ENCODE data around the gene PDGFB. TPM values are rescaled to one million over a fixed set of nuclear protein-coding genes. Genes with fewer than 3 reads are reported as not detected.

PDGFB gene
- total RNA-seq, 1 experiment from 2014 or later: 9.2 TPM

DNA sequence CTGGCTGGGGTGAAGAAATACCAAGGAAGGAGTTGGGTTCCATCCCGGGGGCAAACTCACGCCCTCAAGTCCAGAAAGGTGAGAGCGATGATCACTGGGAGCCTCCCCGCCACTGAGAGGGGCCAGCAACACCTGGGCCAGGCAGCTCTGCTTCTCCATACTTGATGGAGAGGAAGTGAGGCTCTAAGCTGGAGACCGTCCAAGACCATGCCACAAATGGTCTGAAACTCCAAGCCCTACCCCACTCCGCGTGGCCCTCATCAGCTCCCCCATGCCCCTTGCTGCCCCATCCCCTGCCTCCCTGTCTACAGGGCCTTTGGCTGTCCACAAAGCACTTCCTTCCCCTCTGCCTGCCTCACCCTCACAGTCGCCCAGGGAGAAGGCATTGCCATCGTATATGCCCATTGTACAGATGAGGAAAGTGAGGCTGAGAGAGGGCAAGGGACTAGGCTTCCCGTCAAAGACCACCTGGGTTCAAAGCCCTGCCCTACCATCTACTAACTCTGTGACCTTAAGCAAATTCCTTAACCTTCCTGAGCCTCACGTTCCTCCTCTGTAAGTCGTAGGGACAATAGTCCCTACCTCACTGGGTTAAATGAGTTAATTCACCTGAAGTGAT lies 4.4 kb upstream of the PDGFB start:
- ChIA-PET CTCF (interaction anchor here (0.7 to 4.8 kb wide), 3 partner anchors 46 to 62 kb away, joined by 3 to 20 read pairs (median 7); no protein-coding TSS in a partner anchor), POLR2A (interaction anchor here (1.2 to 1.5 kb wide), 2 partner anchors 67 to 69 kb away, joined by 3 to 4 read pairs; no protein-coding TSS in a partner anchor)
- H3K9me3 Mint-ChIP-seq: no peaks in the 10 kb centered on the region
- peaks cover 28% of the 10 kb centered on the region for H3K4me1 Mint-ChIP-seq
- peaks cover 69% of the 10 kb centered on the region for H3K27me3 Mint-ChIP-seq (ENCODE audit: low read depth)
- TF ChIP-seq, protein P1, sequence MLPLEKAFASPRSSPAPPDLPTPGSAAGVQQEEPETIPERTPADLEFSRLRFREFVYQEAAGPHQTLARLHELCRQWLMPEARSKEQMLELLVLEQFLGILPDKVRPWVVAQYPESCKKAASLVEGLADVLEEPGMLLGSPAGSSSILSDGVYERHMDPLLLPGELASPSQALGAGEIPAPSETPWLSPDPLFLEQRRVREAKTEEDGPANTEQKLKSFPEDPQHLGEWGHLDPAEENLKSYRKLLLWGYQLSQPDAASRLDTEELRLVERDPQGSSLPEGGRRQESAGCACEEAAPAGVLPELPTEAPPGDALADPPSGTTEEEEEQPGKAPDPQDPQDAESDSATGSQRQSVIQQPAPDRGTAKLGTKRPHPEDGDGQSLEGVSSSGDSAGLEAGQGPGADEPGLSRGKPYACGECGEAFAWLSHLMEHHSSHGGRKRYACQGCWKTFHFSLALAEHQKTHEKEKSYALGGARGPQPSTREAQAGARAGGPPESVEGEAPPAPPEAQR (CRISPR knock-in tag; IDR thresholded peaks at IDR 0.05): no peak
- TF ChIP-seq, protein P2, sequence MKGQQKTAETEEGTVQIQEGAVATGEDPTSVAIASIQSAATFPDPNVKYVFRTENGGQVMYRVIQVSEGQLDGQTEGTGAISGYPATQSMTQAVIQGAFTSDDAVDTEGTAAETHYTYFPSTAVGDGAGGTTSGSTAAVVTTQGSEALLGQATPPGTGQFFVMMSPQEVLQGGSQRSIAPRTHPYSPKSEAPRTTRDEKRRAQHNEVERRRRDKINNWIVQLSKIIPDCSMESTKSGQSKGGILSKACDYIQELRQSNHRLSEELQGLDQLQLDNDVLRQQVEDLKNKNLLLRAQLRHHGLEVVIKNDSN (CRISPR knock-in tag; IDR thresholded peaks at IDR 0.05): no peak
- no peak for TF ChIP-seq CDX4 (CRISPR knock-in tag; IDR thresholded peaks at IDR 0.05; ENCODE audit: borderline replicate concordance)
- TF ChIP-seq NR1H2 (CRISPR knock-in tag; IDR thresholded peaks at IDR 0.05): no peak
- TF ChIP-seq, protein P3, sequence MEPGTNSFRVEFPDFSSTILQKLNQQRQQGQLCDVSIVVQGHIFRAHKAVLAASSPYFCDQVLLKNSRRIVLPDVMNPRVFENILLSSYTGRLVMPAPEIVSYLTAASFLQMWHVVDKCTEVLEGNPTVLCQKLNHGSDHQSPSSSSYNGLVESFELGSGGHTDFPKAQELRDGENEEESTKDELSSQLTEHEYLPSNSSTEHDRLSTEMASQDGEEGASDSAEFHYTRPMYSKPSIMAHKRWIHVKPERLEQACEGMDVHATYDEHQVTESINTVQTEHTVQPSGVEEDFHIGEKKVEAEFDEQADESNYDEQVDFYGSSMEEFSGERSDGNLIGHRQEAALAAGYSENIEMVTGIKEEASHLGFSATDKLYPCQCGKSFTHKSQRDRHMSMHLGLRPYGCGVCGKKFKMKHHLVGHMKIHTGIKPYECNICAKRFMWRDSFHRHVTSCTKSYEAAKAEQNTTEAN (CRISPR knock-in tag; IDR thresholded peaks at IDR 0.05): no peak
- no peak for TF ChIP-seq NR2C2 (CRISPR knock-in tag; IDR thresholded peaks at IDR 0.05)
- no peak for TF ChIP-seq ELF4 (CRISPR knock-in tag; IDR thresholded peaks at IDR 0.05; ENCODE audit: low read depth)
- TF ChIP-seq ZNF532 (CRISPR knock-in tag; IDR thresholded peaks at IDR 0.05; ENCODE audit: borderline replicate concordance): no peak
- TF ChIP-seq E2F4 (CRISPR knock-in tag; IDR thresholded peaks at IDR 0.05; ENCODE audit: borderline replicate concordance, low read depth): no peak
- TF ChIP-seq ETV6 (CRISPR knock-in tag; IDR thresholded peaks at IDR 0.05): no peak
- no peak for TF ChIP-seq SMAD4 (CRISPR knock-in tag; IDR thresholded peaks at IDR 0.05)
- no peak for TF ChIP-seq EMX1 (CRISPR knock-in tag; IDR thresholded peaks at IDR 0.05)
- TF ChIP-seq SP1 (CRISPR knock-in tag; conservative IDR thresholded peaks at IDR 0.05): no peak
- TF ChIP-seq, protein P4, sequence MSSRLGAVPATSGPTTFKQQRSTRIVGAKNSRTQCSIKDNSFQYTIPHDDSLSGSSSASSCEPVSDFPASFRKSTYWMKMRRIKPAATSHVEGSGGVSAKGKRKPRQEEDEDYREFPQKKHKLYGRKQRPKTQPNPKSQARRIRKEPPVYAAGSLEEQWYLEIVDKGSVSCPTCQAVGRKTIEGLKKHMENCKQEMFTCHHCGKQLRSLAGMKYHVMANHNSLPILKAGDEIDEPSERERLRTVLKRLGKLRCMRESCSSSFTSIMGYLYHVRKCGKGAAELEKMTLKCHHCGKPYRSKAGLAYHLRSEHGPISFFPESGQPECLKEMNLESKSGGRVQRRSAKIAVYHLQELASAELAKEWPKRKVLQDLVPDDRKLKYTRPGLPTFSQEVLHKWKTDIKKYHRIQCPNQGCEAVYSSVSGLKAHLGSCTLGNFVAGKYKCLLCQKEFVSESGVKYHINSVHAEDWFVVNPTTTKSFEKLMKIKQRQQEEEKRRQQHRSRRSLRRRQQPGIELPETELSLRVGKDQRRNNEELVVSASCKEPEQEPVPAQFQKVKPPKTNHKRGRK (CRISPR knock-in tag; IDR thresholded peaks at IDR 0.05; ENCODE audit: borderline replicate concordance): no peak
- TF ChIP-seq TEAD1 (CRISPR knock-in tag; IDR thresholded peaks at IDR 0.05): no peak
- no peak for TF ChIP-seq ATF3 (CRISPR knock-in tag; conservative IDR thresholded peaks at IDR 0.05)
- TF ChIP-seq AR (CRISPR knock-in tag; IDR thresholded peaks at IDR 0.05): no peak
- no peak overlapping the region for H3K4me3 Mint-ChIP-seq
- no peaks in the 10 kb centered on the region for H3K36me3 Mint-ChIP-seq
- H3K27ac Mint-ChIP-seq: no peak overlapping the region
- no peak for ATAC-seq
- DNase-seq (ENCODE audit: low spot score): no peak

Measured in WTC11 (cell line).